ENCODE measurements around the gene SEMA6B. TPM values are rescaled to one million over a fixed set of nuclear protein-coding genes. Genes with fewer than 3 reads are reported as not detected.
"Not testable (repeated sequence)": the region's sequence is repeated elsewhere in the genome, so short reads cannot be mapped to it uniquely, and the experiment has no call there.

Gene SEMA6B
- total RNA-seq, 1 donor from 2014 or later: 1.8 TPM

- ATAC-seq (no peak), DNase-seq (ENCODE audit: low spot score) (no peak)
Measured at GRCh38 chr19:4528843-4529242, 30.6 kb downstream of the SEMA6B start.

- not testable (repeated sequence) for DNase-seq (ENCODE audit: low spot score)
Measured at GRCh38 chr19:4527377-4527776, 32.1 kb downstream of the SEMA6B start.

GRCh38 chr19:4525563-4526002 is 33.9 kb downstream of the SEMA6B start:
- ATAC-seq: no peak
- no peak for DNase-seq (ENCODE audit: low spot score)

More at GRCh38 chr19:4527377-4527776, 32.1 kb downstream of the SEMA6B start:
- not testable (repeated sequence) for ATAC-seq

DNA sequence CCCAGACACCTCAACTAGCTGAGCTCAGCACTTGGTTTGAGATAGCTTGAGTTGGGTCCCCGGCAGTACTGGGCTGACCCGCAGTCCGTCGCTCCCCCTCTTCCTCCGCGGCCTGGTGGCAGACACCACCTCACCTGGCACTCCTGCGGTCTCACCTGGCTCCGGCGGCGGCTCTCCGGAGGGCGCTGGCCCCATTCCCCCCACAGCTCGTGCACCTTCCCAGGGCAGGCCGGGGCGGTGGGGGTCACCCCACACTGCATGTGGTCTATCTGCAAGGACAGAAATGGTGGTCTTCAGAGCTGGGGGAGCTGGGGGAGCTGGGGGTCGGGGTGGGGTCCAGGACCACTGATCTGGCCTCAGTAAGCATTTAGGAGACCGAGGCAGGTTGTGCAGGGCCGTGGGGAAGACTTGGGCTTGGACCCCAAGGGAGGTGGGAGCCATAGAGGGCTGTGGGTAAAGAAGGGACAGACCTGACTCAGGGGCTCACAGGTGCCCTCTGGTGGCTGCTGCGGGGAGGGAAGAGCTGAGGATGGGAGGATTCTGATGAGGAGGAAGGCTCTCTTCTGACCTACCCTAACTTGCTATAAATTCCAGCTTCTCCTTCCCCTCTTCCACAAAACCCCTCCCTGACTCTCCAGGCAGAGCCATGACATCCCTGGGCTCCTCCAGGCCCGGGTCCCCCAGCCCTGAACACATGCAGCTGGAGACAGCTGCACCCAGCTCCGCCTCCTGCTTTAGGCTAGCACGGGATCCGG is 34.5 kb downstream of the SEMA6B start:
- DNase-seq (ENCODE audit: low spot score): no peak
- peak; percentile 56 for ATAC-seq

DNA sequence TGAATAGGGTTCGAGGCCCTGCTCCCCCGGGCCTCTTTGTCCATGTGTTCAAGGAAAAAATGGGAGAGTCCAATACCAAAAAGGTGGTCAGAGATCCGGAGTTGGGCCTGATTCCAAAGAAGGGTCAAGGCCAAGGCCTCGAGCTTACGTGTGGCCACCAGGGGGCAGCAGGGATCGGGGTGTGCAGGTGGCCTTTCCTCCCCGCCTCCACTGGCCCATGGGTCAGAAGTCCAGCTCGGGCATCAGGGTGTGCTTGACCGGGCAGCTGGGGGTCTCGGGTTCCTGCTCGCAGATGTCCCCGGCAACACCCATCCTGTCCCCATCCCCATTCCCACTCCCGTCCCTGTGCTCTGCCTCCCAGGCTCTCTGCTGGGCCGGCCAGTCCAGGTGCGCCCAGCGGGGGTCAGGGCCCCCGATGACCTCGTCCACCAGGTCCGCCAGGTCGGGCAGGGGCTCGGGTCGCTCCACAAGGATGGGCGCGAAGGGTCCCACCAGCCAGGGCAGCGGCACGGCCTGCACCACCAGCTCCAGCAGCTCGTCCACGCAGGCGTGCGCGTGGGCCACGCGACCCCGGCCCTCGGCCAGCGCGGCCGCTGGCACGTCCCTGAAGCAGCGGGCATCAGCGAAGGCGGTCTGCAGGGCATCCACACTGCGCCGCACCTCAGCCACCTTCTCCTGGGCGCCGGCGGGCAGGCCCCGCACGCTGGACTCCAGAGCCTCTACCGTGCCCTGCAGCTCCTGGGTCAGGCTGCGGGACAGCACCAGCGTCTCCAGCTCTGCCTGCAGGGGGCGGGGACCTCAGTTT is 36.0 kb downstream of the SEMA6B start:
- DNase-seq (ENCODE audit: low spot score) (peak; percentile 72), ATAC-seq (peak; percentile 42)

DNA sequence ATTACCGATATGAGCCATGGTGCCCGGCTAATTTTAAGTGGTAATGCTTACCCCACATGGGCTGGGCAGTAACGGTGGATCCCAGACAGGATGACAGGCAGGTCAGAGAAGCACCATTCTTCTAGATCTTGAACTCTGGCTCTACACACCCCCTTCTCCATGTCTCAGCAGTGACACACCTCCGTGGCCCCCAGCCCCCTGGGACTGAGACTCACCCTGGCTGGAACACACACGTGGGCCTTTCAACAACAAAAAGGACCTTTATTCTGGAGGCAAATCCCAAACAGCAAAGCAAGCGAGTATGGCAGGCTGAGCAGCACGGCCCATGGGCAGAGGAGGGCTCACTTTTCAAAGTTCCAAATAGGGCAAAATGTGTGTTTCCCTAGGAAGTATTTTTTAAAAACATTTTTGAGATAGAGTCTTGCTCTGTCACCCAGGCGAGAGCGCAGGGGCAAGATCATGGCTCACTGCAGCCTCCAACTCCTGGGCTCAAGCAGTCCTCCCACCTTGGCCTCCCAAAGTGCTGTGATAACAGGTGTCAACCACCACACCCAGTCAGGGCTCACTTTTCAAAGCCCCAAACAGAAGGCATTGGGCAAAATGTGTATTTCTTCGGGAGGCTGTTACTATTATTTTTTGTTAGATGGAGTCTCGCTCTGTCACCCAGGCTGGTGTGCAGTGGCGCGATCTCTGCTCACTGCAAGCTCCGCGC is 37.0 kb downstream of the SEMA6B start:
- ATAC-seq (no peak), DNase-seq (ENCODE audit: low spot score) (no peak)

- no peak for ATAC-seq
Measured at GRCh38 chr19:4521888-4522242, 37.6 kb downstream of the SEMA6B start.

DNA sequence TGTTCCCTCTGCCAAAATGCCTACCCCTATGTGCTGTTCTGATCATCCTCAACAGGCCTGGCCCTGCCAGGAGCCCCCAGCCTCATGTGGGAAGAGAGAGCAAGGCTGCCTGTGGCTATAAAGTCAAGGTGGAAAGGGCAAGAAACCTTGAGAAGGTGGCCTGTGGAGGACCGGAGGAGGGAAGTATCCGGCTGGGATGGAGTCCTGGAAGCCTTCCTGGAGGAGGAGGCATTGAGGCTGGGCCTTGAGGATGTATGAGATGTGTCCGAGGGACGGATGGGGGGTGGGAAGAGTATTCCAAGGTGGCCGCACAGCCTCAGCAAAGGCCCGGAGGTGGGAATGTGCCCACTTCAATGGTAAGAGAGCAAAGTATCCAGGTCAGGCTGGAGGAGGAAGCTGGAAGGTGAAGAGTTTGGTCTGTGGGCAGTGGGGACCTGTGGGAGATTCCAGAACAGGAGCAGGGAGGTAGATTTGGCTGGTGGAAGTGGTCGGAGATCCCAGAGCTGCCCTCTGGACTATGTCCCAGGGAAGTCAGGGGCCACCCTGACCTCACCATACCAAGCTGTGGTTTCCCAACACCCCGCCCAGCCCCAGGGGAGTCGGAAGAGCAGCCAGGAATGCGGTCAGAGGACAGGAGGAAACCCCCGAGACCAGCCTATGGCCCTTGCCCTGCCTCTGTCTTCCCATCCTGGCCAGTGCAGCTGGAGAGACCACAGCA is 38.2 kb downstream of the SEMA6B start:
- DNase-seq (ENCODE audit: low spot score) (peak; percentile 80), ATAC-seq (peak; percentile 29)

More at GRCh38 chr19:4521888-4522242, 37.6 kb downstream of the SEMA6B start:
- DNase-seq (ENCODE audit: low spot score): no peak

DNA sequence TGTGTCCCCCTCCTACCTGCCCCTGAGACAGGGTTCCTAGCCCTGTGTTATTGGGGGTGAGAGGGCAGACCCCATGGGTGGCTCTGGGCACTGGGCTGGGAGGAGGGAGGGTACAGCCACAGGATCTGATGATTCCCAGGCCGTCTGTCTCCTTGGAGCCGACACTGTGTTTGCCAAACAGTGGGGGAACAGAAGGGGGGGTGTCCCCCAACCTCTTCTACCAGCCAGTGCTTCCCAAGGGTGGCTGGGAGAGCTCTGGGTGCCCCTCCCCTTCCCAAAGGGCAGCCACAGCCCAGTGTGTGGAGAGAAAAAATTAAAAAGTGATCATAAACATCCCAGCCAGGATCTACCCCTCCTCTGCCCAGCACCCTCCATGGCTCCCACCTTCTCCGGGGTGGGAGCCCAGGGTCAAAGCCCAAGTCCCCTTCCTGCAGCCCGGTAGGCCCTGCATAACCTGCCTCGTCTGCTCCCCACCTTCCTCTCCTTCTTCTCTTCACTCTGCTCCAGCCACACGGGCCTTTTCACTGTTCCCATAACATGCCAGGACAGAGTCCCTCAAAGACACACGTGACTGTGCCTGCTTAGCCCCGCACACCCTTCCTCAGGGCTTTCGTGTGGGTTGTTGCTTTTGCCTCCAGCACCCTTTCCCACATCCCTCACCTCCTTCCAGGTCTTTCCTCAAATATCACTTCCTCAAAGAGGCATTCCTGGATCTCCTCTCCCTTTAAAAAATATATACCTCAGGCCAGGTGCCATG is 39.8 kb downstream of the SEMA6B start:
- ATAC-seq (no peak), DNase-seq (ENCODE audit: low spot score) (no peak)

DNA sequence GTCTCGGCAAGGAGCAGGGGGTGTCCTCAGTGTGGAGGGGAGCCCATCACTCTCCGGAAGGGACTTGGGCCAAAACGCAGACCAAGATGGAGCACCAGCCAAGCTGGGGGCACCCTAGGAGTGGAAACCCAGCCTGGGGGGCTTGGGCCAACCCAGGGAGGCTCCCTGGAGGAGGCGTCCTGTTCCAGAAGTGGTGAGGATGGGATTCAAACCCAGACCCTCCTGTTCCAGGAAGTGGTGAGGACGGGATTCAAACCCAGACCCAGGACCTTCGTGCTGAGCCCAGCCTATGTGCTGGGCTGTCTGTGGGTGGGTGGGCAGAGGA is 40.4 kb downstream of the SEMA6B start:
- peak; percentile 55 for DNase-seq (ENCODE audit: low spot score)
- ATAC-seq: no peak

- ATAC-seq (peak; percentile 75), DNase-seq (ENCODE audit: low spot score) (peak; percentile 96)
Measured at GRCh38 chr19:4518345-4519171, 40.9 kb downstream of the SEMA6B start, which contains the start of gene PLIN4. Gene PLIN4, minus strand, starts transcription at chr19:4518486. Its CDS starts 214 bp downstream, at chr19:4518272.

- DNase-seq (ENCODE audit: low spot score): no peak
- ATAC-seq: peak; percentile 25
Measured at GRCh38 chr19:4517451-4518057, 41.9 kb downstream of the SEMA6B start.

DNA sequence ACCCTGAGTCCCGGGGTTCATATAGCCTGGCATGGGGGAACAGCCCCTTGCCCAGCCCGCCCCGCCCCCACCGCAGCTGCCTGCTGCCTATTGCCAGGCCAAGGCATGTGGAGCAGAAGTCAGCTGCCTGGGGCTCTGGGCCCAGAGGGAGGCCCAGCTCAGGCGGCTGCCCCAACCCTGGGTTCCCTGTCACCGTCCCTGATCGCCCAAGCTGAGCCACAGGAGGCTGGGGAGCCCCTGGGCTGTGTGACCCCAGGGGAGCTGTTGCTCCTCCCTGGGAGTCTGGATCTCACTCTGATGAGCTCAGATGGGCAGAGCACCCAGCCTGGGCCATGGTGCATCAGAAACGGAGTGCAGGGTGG is 42.6 kb downstream of the SEMA6B start:
- peak; percentile 53 for ATAC-seq
- DNase-seq (ENCODE audit: low spot score): peak; percentile 68

DNA sequence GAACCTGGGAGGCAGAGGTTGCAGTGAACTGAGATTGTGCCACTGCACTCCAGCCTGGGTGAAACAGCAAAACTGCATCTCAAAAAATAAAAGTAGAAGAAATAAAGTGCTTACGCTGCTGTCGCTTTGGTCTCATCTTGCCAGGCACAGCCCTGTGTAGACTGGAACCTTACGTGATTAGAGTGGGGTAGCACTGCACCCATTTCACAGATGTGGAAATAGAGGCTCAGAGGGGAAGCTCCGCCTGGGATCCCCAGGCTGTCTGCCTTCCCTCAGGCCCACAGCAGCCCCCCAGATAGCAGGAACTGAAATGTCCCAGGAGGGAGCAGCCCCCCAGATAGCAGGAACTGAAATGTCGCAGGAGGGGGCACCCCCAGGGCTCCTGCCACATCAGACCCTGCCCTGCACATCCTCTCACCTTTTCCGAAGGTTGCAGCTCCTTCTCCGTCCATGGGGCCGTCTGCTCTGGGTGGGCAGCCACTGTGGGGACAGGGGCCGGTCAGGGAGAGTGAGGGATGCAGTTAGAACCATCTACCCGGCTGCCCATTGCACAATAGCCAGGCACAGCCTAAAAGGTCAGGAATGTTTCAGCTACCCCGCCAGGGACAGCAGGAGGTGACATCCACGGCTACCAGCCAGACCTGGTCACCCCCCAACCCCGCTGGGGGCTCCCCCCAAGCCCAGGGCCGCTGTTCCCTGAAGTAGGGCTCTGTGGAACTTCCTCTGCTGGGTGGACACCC is 43.1 kb downstream of the SEMA6B start:
- ATAC-seq (peak; percentile 30), DNase-seq (ENCODE audit: low spot score) (peak; percentile 70)

GRCh38 chr19:4515732-4516131 is 43.8 kb downstream of the SEMA6B start:
- ATAC-seq: no peak
- DNase-seq (ENCODE audit: low spot score): no peak

DNA sequence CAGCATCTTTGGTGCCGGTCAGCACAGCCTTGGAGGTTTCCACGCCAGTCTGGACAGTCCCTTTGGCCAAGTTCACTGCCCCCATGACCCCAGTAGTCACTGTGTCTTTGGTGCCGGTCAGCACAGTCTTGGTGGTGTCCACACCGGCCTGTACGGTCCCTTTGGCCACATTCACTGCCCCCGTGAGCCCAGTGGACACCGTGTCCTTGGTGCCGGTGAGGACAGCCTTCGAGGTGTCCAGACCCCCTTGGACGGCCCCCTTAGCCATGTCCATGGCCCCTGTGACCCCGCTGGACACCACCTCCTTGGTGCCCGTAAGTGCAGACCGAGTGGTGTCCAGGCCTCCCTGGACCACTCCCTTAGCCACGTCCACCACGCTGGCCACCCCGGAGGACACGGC is 46.2 kb downstream of the SEMA6B start:
- ATAC-seq (no peak), DNase-seq (ENCODE audit: low spot score) (no peak)

DNA sequence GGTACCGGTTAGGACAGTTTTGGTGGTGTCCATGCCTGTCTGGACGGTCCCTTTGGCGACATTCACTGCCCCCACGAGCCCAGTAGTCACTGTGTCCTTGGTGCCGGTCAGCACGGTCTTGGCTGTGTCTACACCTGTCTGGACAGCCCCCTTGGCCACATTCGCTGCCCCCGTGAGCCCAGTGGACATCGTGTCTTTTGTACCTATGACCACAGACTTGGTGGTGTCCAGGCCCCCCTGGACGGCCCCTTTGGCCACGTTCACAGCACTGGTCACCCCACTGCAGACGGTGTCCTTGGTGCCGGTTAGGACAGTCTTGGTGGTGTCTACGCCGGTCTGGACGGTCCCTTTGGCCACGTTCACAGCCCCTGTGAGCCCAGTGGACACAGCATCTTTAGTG is 47.4 kb downstream of the SEMA6B start:
- ATAC-seq (no peak), DNase-seq (ENCODE audit: low spot score) (no peak)

Data from left lobe of liver (tissue), 2 donors.